ENCODE data around the gene MED31. TPM values are rescaled to one million over a fixed set of nuclear protein-coding genes. Genes with fewer than 3 reads are reported as not detected.

MED31 gene
- total and polyA plus RNA-seq, 2 donors (not counting 3 experiments of a cell fraction or from before 2014, with no cell fraction given), result 13.7 to 29.4 TPM

- Histone ChIP-seq H3K9me1 (replicated peaks; ENCODE audit: control insufficient read depth, extremely low read depth, insufficient read depth, low read length) (no peaks in the 10 kb centered on the region), H3K27ac (ENCODE audit: insufficient read depth, low read depth, low read length) (no peak overlapping the region), H3K79me2 (ENCODE audit: control insufficient read depth, insufficient read depth, low read length) (no peaks in the 10 kb centered on the region), H4K20me1 (replicated peaks; ENCODE audit: control insufficient read depth, extremely low read depth, insufficient read depth, low read length) (no peaks in the 10 kb centered on the region), H3K27me3 (ENCODE audit: control insufficient read depth in 2 of 2, insufficient read depth in 2 of 2, low read length in 2 of 2) (peaks cover 0 to 2% of the 10 kb centered on the region in 2 experiments), H2AFZ (ENCODE audit: low read depth, low read length) (no peak overlapping the region), H3K36me3 (ENCODE audit: control insufficient read depth in 2 of 2, extremely low read depth in 1 of 2, insufficient read depth in 2 of 2, low read length in 2 of 2) (no peaks in the 10 kb centered on the region), H3K4me1 (ENCODE audit: control insufficient read depth, extremely low read depth, insufficient read depth, low read length) (no peaks in the 10 kb centered on the region), H3K9me3 (replicated peaks; ENCODE audit: control insufficient read depth, insufficient read depth, low read length) (no peaks in the 10 kb centered on the region), H3K4me3 (replicated peaks in 1 of 3; ENCODE audit: insufficient read depth in 1 of 3, low read depth in 1 of 3, low read length in 3 of 3) (no peak overlapping the region), H3K4me2 (ENCODE audit: insufficient read depth, low read length) (no peak overlapping the region), H3K9ac (replicated peaks; ENCODE audit: extremely low read depth, insufficient read depth, low read length) (no peak overlapping the region)
- POLR2A ChIA-PET, result no interaction called here
- CTCF ChIA-PET, result interaction anchor here (0.6 to 3.3 kb wide), 2 partner anchors 240 to 333 kb away, joined by 3 to 9 read pairs; no protein-coding TSS in a partner anchor
- dilution Hi-C loops (cut with MboI; ENCODE audit: extremely low pct_ligation_motif_present, low sequenced_read_pairs), result no loop called here
- BruUV-seq (replicated peaks), result no TSS peak
- no peak for TF ChIP-seq CTCF (IDR thresholded peaks at IDR 0.05; ENCODE audit: extremely low read depth in 1 of 2, insufficient read depth in 1 of 2, low read depth in 1 of 2, low read length in 2 of 2)
- TF ChIP-seq JUN (IDR thresholded peaks at IDR 0.05; ENCODE audit: borderline replicate concordance, insufficient read depth, insufficient read length, low read depth), result no peak
- no peak for TF ChIP-seq MAX (IDR thresholded peaks at IDR 0.05; ENCODE audit: insufficient read depth, insufficient read length)
- TF ChIP-seq GATA2 (IDR thresholded peaks at IDR 0.05; ENCODE audit: insufficient read depth, insufficient read length, low read depth, low read length), result no peak
- no peak for TF ChIP-seq FOS (IDR thresholded peaks at IDR 0.05; ENCODE audit: borderline replicate concordance, insufficient read depth, low read length)
- no peak for TF ChIP-seq POLR2AphosphoS5 (IDR thresholded peaks at IDR 0.05; ENCODE audit: insufficient read depth, low read depth, low read length)
- no peak for TF ChIP-seq POLR2A (IDR thresholded peaks at IDR 0.05; ENCODE audit: low read depth, low read length)
- no peak for TF ChIP-seq EZH2 (IDR thresholded peaks at IDR 0.05; ENCODE audit: borderline replicate concordance, low read depth, low read length, severe bottlenecking)
- no peak for TF ChIP-seq MYC (IDR thresholded peaks at IDR 0.05; ENCODE audit: low read depth, low read length)
- FAIRE-seq (no peak), DNase-seq (ENCODE audit: low read depth, low spot score) (no peak)
- intact Hi-C loops (cut with micrococcal nuclease), result no loop called here
Measured at GRCh38 chr17:6670999-6671398, 19.6 kb upstream of the MED31 start.

Data from endothelial cell of umbilical vein (primary cell).